HG02623 (cell line): ENCODE results near the gene EFCAB6.

Experiments
- ATAC-seq: cut with Tn5 transposase; IDR thresholded peaks from one replicate; pipeline ENCODE4 v1.9.1; 2021; ENCODE audit warnings: moderate library complexity; ENCODE audit not compliant: unreplicated experiment

Gene EFCAB6

DNA sequence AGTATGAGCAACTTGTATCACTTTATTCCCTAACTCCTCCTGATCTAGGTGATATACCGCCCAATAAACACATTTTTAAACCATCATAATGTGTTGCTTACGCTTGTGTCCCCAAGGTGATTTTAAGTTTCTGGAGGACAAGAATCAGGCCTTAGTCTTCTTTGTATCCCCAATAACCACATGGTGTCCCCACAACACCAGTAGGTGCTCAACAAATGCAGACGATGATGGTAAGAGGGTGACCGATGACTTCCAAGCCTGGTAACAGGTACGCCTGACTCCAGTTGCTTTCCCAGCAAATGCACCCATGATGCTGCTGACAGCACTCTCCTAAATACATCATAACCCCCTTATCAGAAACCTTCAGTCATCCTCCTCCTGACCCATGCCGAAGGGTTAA, 64.2 kb downstream of the EFCAB6 start:
- no peak for ATAC-seq

- ATAC-seq = no peak
These were observed 65.0 kb downstream of the EFCAB6 start for GRCh38 chr22:43747058-43747457.

DNA sequence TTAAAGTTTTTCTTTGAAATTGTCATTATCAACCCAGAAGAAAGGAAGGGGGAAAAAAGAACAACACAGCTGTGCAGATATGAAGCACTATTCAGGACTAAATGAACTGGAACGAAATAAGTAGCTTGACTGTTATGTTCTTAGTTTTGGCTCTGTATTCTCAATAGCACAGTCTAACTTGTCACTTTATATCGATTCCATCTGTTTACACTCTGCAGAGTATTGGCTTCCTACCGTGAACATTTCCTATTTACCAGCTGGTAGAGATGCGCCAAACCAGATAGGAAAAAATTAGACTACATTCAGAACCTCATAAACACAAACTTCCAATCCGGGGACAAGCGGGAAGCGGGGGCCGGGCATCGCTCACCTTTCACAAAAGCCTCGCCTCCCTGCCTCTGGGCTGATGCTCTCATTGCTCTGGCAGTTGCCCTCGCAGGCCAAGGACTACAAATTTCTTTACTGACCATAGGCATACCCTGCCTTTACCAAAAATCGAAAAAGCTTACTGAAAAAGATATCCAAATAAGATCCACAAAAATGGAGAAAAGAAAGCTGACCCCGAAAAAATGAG, 66.2 kb downstream of the EFCAB6 start:
- no peak for ATAC-seq

GRCh38 chr22:43745411-43745770, 66.7 kb downstream of the EFCAB6 start:
- no peak for ATAC-seq

DNA sequence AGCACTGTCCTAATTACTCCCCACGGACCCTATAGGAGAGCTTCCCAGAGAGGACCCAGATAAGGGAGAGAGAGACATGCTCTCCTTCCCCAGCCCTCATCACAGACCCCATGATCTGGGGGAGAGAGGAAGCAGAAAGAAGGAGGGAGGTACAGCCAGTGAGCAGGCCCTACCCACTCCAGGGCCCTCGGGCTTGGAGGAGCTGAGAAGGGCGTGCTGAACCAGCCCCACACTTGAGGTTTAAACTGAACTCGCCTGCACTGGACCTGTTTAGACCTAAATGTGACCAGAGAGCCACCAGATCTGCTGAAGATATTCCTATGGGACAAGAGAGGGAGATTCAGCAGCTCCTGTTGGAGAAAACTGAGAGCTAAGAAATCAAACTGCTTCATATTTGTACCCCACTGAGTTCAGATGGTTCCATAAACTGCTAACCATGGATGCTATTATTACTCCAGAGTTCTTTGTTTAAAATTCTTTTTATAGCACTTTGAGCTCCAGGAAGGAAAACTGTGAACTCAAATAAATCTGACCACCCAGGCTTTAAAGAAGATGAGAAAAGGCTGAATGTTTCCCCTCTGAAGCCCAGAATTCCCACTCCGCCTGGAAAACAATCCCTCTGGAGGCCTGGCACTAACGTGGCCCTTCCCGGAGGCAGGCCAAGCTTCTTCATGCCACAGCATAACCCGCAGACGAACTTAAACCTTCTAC, 67.2 kb downstream of the EFCAB6 start:
- ATAC-seq = no peak

GRCh38 chr22:43743929-43744643, 68.0 kb downstream of the EFCAB6 start:
- ATAC-seq = no peak

DNA sequence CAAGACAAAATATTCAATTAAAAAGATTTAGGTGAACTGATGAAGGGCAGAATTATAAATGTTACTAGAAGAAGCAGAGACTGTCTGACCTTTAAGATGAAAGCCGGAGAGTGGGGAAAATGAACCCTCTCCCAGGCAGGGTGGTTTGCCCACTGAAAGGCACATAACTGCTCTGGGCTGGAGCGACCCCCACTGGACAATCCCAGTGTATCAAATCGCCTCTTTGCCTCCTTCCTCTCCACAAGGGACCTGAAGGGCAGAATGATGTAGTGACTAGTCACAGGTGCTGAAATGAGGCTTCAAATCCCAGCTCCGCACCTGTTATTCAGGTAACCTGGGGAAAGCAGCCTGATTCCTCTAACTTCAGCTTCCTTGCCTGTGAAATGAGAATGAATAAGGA, 69.0 kb downstream of the EFCAB6 start:
- ATAC-seq = no peak

- ATAC-seq = no peak
These were observed 69.8 kb downstream of the EFCAB6 start for GRCh38 chr22:43742154-43742950.

- ATAC-seq = no peak
These were observed 71.4 kb downstream of the EFCAB6 start for GRCh38 chr22:43740587-43741270.

- no peak for ATAC-seq
These were observed 72.2 kb downstream of the EFCAB6 start for GRCh38 chr22:43739851-43740379.

DNA sequence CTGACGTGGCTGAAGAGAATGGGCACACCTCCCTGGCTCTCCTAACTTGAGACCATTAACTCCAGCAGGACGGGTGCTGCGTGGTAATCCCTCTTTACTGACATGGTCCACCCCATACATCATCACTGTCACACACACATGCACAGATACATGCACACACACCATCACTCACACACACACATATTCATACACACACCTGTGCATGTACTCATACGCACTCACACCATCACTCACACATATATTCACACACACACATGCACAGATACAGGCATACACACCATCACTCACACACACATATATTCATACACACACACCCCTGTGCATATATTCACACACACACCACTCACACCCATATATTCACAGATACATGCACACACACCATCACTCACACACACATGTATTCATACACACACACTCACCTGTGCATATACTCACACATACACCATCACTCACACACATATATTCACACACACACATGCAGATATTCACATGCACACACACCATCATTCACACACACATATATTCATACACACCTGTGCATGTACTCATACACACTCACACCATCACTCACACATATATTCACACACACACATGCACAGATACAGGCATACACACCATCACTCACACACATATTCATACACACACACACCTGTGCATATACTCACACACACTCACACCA, 74.8 kb downstream of the EFCAB6 start:
- no peak for ATAC-seq

GRCh38 chr22:43736651-43737050, 75.5 kb downstream of the EFCAB6 start:
- no peak for ATAC-seq

DNA sequence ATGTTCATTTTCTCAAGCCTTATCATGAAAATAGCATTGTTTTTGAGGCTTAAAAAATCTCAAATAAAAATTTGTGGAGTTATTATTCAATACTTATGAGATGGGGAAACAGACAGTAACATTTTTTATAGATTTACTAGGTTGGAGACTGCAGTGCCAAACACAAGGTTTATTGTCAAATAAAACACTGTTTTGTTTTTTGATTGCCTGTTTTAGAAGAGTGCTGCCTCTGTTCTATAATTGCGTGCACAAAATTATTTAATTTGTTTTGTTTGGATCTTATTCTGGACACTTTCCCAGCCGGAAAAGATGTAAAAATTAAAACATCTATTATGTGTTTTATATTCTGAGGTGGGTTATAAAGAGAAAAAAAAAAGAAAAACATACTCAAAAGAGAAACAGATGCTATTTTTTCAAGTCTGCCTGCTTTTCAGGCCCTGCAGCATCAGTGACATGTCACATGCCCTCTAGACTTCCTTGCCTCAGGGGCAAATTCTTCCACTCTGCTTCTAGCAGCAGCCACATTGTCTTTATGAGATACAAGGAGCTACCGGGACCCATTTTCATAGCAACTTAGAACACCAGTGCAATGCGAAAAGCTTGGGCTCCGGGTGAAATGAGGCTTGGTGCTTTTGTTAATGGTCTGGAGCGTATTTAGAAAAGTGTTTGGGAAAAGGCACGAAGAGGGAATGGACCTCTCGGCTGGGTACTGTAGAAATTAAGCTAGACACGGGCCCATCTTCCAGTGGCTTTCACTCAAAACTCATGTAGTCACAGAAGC, 77.5 kb downstream of the EFCAB6 start:
- no peak for ATAC-seq

GRCh38 chr22:43733138-43733537, 79.0 kb downstream of the EFCAB6 start:
- ATAC-seq = no peak

DNA sequence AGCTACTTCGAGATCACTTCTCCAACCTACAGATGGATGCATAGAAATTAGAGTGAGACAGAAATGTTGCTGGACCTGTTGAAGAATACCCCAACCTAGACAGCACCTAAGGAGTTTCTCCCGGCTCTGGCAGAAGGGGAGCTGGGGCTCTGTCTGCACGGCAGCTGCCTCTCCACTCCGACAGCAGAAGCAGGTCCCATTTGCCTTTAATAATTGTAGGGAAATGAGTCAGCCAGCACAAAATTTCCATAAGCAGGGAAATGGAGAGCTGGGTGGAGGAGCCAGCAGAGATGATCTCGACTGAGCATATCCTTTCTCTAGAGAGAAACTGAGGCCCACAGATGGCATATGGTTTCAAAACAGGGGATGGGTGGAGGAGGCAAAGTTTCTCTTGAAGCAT, 80.1 kb downstream of the EFCAB6 start:
- no peak for ATAC-seq

DNA sequence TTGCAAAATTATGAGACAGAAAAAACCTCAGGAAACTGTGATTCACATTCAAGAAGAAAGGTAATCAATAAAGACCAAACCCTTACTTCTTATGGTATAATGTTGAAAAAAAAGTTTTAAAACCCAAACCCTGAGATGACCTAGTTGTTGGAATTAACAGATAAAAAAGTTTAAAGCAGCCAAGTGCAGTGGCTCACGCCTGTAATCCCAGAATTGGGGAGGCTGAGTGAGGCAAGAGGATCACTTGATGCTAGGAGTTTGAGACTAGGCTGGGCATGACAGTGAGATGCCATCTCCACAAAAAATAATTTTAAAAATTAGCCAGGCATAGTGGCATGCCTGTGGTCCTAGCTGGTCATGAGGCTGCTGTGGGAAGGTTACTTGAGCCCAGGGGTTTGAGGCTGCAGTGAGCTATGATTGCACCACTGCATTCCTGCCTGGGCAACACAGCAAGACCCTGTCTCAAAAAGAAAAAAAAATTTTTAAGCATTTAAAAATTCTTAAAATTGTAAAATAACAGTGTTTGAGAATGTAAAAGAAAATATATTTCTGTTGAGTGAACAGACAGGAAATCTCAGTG, 85.1 kb downstream of the EFCAB6 start:
- no peak for ATAC-seq

- no peak for ATAC-seq
These were observed 85.8 kb downstream of the EFCAB6 start for GRCh38 chr22:43726322-43726721.

DNA sequence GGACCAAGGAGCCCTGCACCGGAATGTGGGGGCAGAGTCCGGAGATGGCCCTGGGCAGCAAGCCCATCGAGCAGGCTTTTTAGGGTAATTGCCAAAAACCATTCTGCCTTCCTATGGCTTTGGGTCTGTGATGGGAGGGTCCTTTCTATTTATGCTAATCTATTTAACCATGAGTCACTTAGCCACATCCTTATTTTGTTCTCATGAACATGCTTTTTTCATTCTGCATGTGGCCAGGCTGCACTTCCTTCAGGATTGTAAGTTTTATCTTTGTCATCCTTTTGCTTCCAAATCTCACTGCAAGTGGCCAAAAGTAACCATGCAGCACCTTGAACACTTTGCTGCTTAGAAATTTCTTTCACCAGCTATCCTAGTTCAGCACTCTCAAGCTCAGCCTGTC, 88.3 kb downstream of the EFCAB6 start:
- no peak for ATAC-seq

DNA sequence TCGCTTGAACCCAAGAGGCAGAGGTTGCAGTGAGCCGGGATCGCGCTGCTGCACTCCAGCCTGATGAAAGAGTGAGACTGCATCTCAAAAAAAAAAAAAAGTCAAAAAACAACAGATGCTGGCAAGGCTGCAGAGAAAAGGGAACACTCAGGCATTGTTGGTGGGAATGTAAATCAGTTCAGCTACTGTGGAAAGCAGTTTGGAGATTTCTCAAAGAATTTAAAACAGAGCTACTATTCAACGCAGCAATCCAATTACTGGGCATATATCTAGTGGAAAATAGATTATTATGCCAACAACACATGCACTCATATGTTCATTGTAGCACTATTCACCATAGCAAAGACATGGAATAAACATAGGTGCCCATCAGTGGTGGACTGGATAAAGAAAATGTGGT, 89.7 kb downstream of the EFCAB6 start:
- no peak for ATAC-seq
